A673 (cell line): ENCODE measurements around the gene TMEM131L. TPM values are rescaled to one million over a fixed set of nuclear protein-coding genes. Genes with fewer than 3 reads are reported as not detected.

Source experiments
- BruUV-seq: library from RNA; stranded (reverse); fragments of 400-500 nt; replicated peaks from 2 replicates; lab custom pipeline; 2021; lab: Mats Ljungman, UMichigan
- CTCF ChIA-PET: fragments of 300-600 bp; sonication (Branson Sonifier 250); formaldehyde crosslinking; loops from one replicate; lab custom pipeline; 2022; ENCODE audit warnings: antibody characterized with exemption; lab: Charles Lee
- POLR2A ChIA-PET: fragments of 300-600 bp; sonication (Branson Sonifier 250); formaldehyde crosslinking; loops from one replicate; lab custom pipeline; 2022; ENCODE audit warnings: antibody characterized with exemption; ENCODE audit not compliant: low non-redundant PET; lab: Charles Lee
- DNase-seq: peaks from one replicate; pipeline ENCODE4 v3.0.0-alpha.2; 2015; ENCODE audit warnings: low spot score
- H3K27ac ChIP-seq: fragments of 200-600 bp; sonication (generic); 2 replicates; pipeline ENCODE4 v1.5.1; 2016; ENCODE audit warnings: mixed run types, low read depth, mild to moderate bottlenecking, mixed read lengths, antibody characterized with exemption, low read length; ENCODE audit not compliant: poor library complexity, severe bottlenecking
- H3K27me3 ChIP-seq: fragments of 200-600 bp; sonication (generic); replicated peaks from 2 replicates; pipeline ENCODE4 v1.6.1; 2017; ENCODE audit warnings: mixed run types, low read depth, mild to moderate bottlenecking, mixed read lengths, antibody characterized with exemption, low read length; ENCODE audit not compliant: insufficient read depth, poor library complexity
- H3K36me3 ChIP-seq: fragments of 200-600 bp; sonication (generic); 2 replicates; pipeline ENCODE4 v1.6.1; 2016; ENCODE audit warnings: mixed run types, mild to moderate bottlenecking, mixed read lengths, antibody characterized with exemption, low read length; ENCODE audit not compliant: insufficient read depth, poor library complexity, severe bottlenecking
- H3K4me1 ChIP-seq: fragments of 200-600 bp; sonication (generic); 2 replicates; pipeline ENCODE4 v1.6.1; 2017; ENCODE audit warnings: mixed run types, mild to moderate bottlenecking, mixed read lengths, antibody characterized with exemption, low read length; ENCODE audit not compliant: insufficient read depth, poor library complexity, severe bottlenecking
- H3K4me3 ChIP-seq: fragments of 200-600 bp; sonication (generic); 2 replicates; pipeline ENCODE4 v1.5.1; 2016; ENCODE audit warnings: low read depth, mixed run types, mild to moderate bottlenecking, mixed read lengths, low read length; ENCODE audit not compliant: poor library complexity, severe bottlenecking
- H3K9me3 ChIP-seq: fragments of 200-600 bp; sonication (generic); 2 replicates; pipeline ENCODE4 v1.6.1; 2016; ENCODE audit warnings: mixed run types, low read depth, mild to moderate bottlenecking, mixed read lengths, antibody characterized with exemption, low read length; ENCODE audit not compliant: poor library complexity, severe bottlenecking
- CTCF ChIP-seq: fragments of 300-800, 200-600 bp; sonication (generic); conservative IDR thresholded peaks from 2 replicates; pipeline ENCODE4 v1.5.1; 2017; ENCODE audit warnings: low read depth, mild to moderate bottlenecking, antibody characterized with exemption, low read length, moderate library complexity, mixed read lengths
- EZH2 ChIP-seq: fragments of 200-600 bp; sonication (generic); IDR thresholded peaks from 2 replicates; pipeline ENCODE4 v1.6.1; 2017; ENCODE audit warnings: borderline replicate concordance, low read depth, mild to moderate bottlenecking, mixed read lengths, antibody characterized with exemption, low read length; ENCODE audit not compliant: poor library complexity, severe bottlenecking
- intact Hi-C: fragments of 100-400 bp; cut with micrococcal nuclease; formaldehyde crosslinking; loops from one replicate; pipeline ENCODE4 v1.10.0; 2022; ENCODE audit not compliant: unreplicated experiment
- total RNA-seq: library from RNA; stranded (reverse); gene quantifications from 2 replicates; pipeline ENCODE4 v1.2.3, GENCODE V29; 2021

Gene TMEM131L
- total RNA-seq, 1 experiment from 2014 or later = 18.4 TPM

- TF ChIP-seq EZH2 (no peak), CTCF (no peak)
- H3K4me3 ChIP-seq = no peak overlapping the region
- H3K4me1 ChIP-seq = no peaks in the 10 kb centered on the region
- POLR2A ChIA-PET = no interaction called here
- CTCF ChIA-PET = interaction anchor here (0.8 kb wide), 1 partner anchor 8 kb away, joined by 3 read pairs; no protein-coding TSS in a partner anchor
- H3K36me3 ChIP-seq = peaks cover 12% of the 10 kb centered on the region
- H3K9me3 ChIP-seq = no peaks in the 10 kb centered on the region
- H3K27ac ChIP-seq = no peak overlapping the region
- no TSS peak for BruUV-seq
- H3K27me3 ChIP-seq = no peaks in the 10 kb centered on the region
- DNase-seq = no peak
- intact Hi-C loops = no loop called here
Measured at GRCh38 chr4:153637201-153637600, 171.0 kb downstream of the TMEM131L start.

GRCh38 chr4:153638011-153638410 lies 171.9 kb downstream of the TMEM131L start:
- intact Hi-C loops = no loop called here
- Histone ChIP-seq H3K27me3 (no peaks in the 10 kb centered on the region), H3K36me3 (peaks cover 12% of the 10 kb centered on the region), H3K27ac (no peak overlapping the region), H3K4me3 (no peak overlapping the region), H3K4me1 (no peaks in the 10 kb centered on the region), H3K9me3 (no peaks in the 10 kb centered on the region)
- CTCF ChIA-PET = no interaction called here
- BruUV-seq = no TSS peak
- DNase-seq = no peak
- no peak for TF ChIP-seq EZH2
- POLR2A ChIA-PET = no interaction called here

- Histone ChIP-seq H3K36me3 (peaks cover 12% of the 10 kb centered on the region), H3K4me1 (no peaks in the 10 kb centered on the region), H3K4me3 (no peak overlapping the region), H3K27ac (no peak overlapping the region), H3K27me3 (no peaks in the 10 kb centered on the region), H3K9me3 (no peaks in the 10 kb centered on the region)
- ChIA-PET POLR2A (no interaction called here), CTCF (no interaction called here)
- no peak for DNase-seq
- intact Hi-C loops = no loop called here
- no TSS peak for BruUV-seq
- TF ChIP-seq CTCF (no peak), EZH2 (no peak)
Measured at GRCh38 chr4:153638999-153639398, 172.8 kb downstream of the TMEM131L start.
